B cell (primary cell): ENCODE data around the gene IQCK. TPM values are rescaled to one million over a fixed set of nuclear protein-coding genes. Genes with fewer than 3 reads are reported as not detected.

Source experiments
- ATAC-seq: fragments of 200-7000 bp; cut with Tn5 transposase; one replicate; pipeline ENCODE4 v1.10.0; 2021; ENCODE audit warnings: low read depth, mild to moderate bottlenecking, moderate number of reproducible peaks, moderate library complexity
- CTCF ChIA-PET: fragments of 350-600 bp; sonication (Branson Sonifier 250); formaldehyde crosslinking; loops from one replicate; lab custom pipeline; 2021; ENCODE audit warnings: antibody characterized with exemption, inconsistent platforms; lab: Charles Lee
- POLR2A ChIA-PET: fragments of 350-600 bp; sonication (Branson Sonifier 250); formaldehyde crosslinking; loops from one replicate; lab custom pipeline; 2021; ENCODE audit warnings: antibody characterized with exemption; lab: Charles Lee
- DNase-seq: peaks from one replicate; pipeline ENCODE4 v3.0.0; 2013
- H2AFZ ChIP-seq: 2 replicates; pipeline ENCODE4 v1.6.1; 2012; ENCODE audit warnings: mild to moderate bottlenecking, low read depth, low read length; ENCODE audit not compliant: insufficient read depth, poor library complexity, severe bottlenecking
- H3K27ac ChIP-seq, 2 donors: 1 replicate in 1 of 2; 2 replicates in 1 of 2; pipeline ENCODE4 v1.5.1; 2012 to 2013; ENCODE audit warnings: low read length in 2 of 2, mild to moderate bottlenecking in 2 of 2, moderate library complexity in 1 of 2
- H3K27me3 ChIP-seq, 4 experiments: fragments of 200-600 bp in 1 of 4; sonication (generic) in 1 of 4; replicated peaks in 1 of 4; 1 replicate in 2 of 4; 2 replicates in 2 of 4; pipeline versions ENCODE4 v1.6.1 to v1.7.0; 2013 to 2016; ENCODE audit warnings: low read length in 3 of 4, mild to moderate bottlenecking in 2 of 4, mixed read lengths in 1 of 4, moderate library complexity in 1 of 4; ENCODE audit not compliant: insufficient read depth in 4 of 4, control insufficient read depth in 3 of 4; ENCODE audit errors: control extremely low read depth in 1 of 4
- H3K36me3 ChIP-seq, 2 experiments: replicated peaks in 1 of 2; 1 replicate in 1 of 2; 2 replicates in 1 of 2; pipeline versions ENCODE4 v1.6.1 to v1.7.1; 2013; ENCODE audit warnings: low read length in 1 of 2; ENCODE audit not compliant: insufficient read depth in 2 of 2, control insufficient read depth in 1 of 2; ENCODE audit errors: control extremely low read depth in 1 of 2, extremely low read depth in 1 of 2
- H3K4me1 ChIP-seq, 2 donors: fragments of 200-600 bp in 1 of 2; sonication (generic) in 1 of 2; 1 replicate in 1 of 2; 2 replicates in 1 of 2; pipeline versions ENCODE4 v1.5.1 to v1.6.1; 2013 to 2017; ENCODE audit warnings: low read length in 2 of 2; ENCODE audit not compliant: control insufficient read depth in 2 of 2, insufficient read depth in 2 of 2
- H3K4me2 ChIP-seq: replicated peaks from 2 replicates; pipeline ENCODE3; 2012; ENCODE audit warnings: mild to moderate bottlenecking, low read depth, low read length; ENCODE audit not compliant: poor library complexity, severe bottlenecking
- H3K4me3 ChIP-seq, 5 experiments: fragments of 200-600 bp in 1 of 5; sonication (generic) in 1 of 5; 1 replicate in 3 of 5; 2 replicates in 2 of 5; pipeline versions ENCODE4 v1.5.1 to v1.7.0; 2011 to 2016; ENCODE audit warnings: low read length in 4 of 5, mild to moderate bottlenecking in 4 of 5, low read depth in 2 of 5, control low read depth in 1 of 5, moderate library complexity in 1 of 5; ENCODE audit not compliant: insufficient read depth in 1 of 5; ENCODE audit errors: control extremely low read depth in 1 of 5, extremely low read depth in 1 of 5
- H3K79me2 ChIP-seq: fragments of 200-600 bp; sonication (generic); one replicate; pipeline ENCODE4 v1.6.0; 2016; ENCODE audit warnings: low read length; ENCODE audit not compliant: control insufficient read depth, insufficient read depth
- H3K9ac ChIP-seq: fragments of 200-600 bp; sonication (generic); 2 replicates; pipeline ENCODE4 v1.6.1; 2017; ENCODE audit warnings: mild to moderate bottlenecking, low read length, moderate library complexity
- H3K9me3 ChIP-seq, 3 donors: one replicate each; pipeline versions ENCODE4 v1.6.1 to v1.7.1; 2013; ENCODE audit warnings: low read length in 2 of 3; ENCODE audit not compliant: control insufficient read depth in 2 of 3, insufficient read depth in 1 of 3; ENCODE audit errors: control extremely low read depth in 1 of 3
- H4K20me1 ChIP-seq: 2 replicates; pipeline ENCODE4 v1.6.0; 2012; ENCODE audit warnings: mild to moderate bottlenecking, low read length; ENCODE audit not compliant: insufficient read depth, control insufficient read depth, poor library complexity, severe bottlenecking
- H3K27ac Mint-ChIP-seq: one replicate; pipeline ENCODE4 v1.8.0; 2021; ENCODE audit warnings: mixed read lengths
- H3K27me3 Mint-ChIP-seq: one replicate; pipeline ENCODE4 v1.8.0; 2021; ENCODE audit warnings: mixed read lengths
- H3K4me1 Mint-ChIP-seq: one replicate; pipeline ENCODE4 v1.8.0; 2021; ENCODE audit warnings: mixed read lengths
- H3K4me3 Mint-ChIP-seq: one replicate; pipeline ENCODE4 v1.8.0; 2021; ENCODE audit warnings: mixed read lengths
- H3K9me3 Mint-ChIP-seq: one replicate; pipeline ENCODE4 v1.8.0; 2022; ENCODE audit warnings: mixed read lengths; ENCODE audit not compliant: insufficient read depth
- EZH2 ChIP-seq: IDR thresholded peaks from 2 replicates; pipeline ENCODE4 v1.6.1; 2012; ENCODE audit warnings: borderline replicate concordance, low read depth, mild to moderate bottlenecking, moderate library complexity, low read length; ENCODE audit not compliant: insufficient read depth, poor library complexity, severe bottlenecking
- WGBS: methylation state at CpG from one replicate; pipeline ENCODE4 v1.1.5; 2013; ENCODE audit warnings: missing lambda C conversion rate; ENCODE audit not compliant: insufficient coverage; 5-methylcytosine and 5-hydroxymethylcytosine counted together
- intact Hi-C: fragments of 100-400 bp; cut with micrococcal nuclease; formaldehyde crosslinking; loops from one replicate; pipeline ENCODE4 v1.10.0; 2022
- polyA plus RNA-seq: library from polyadenylated mRNA; depleted of rRNA; stranded (reverse); fragments of >200 nt; gene quantifications from 2 replicates; pipeline ENCODE4 v1.2.3, GENCODE V29; 2012
- total RNA-seq, 2 donors: library from RNA; stranded (reverse); fragments of 120-200 nt in 1 of 2; gene quantifications; 1 replicate in 1 of 2; 2 replicates in 1 of 2; pipeline versions ENCODE4 v1.2.3 to v1.2.4, GENCODE V29; 2013 to 2022
- TF ChIP-seq, protein P1 (sequence below): fragments of 200-600 bp; IDR thresholded peaks from one replicate; pipeline ENCODE4 v1.8.0; 2022; ENCODE audit warnings: antibody characterized with exemption, mild to moderate bottlenecking

The IQCK gene
- total and polyA plus RNA-seq, 2 donors (not counting 1 experiment from before 2014, with no cell fraction given), result 1.00 to 3.0 TPM

DNA sequence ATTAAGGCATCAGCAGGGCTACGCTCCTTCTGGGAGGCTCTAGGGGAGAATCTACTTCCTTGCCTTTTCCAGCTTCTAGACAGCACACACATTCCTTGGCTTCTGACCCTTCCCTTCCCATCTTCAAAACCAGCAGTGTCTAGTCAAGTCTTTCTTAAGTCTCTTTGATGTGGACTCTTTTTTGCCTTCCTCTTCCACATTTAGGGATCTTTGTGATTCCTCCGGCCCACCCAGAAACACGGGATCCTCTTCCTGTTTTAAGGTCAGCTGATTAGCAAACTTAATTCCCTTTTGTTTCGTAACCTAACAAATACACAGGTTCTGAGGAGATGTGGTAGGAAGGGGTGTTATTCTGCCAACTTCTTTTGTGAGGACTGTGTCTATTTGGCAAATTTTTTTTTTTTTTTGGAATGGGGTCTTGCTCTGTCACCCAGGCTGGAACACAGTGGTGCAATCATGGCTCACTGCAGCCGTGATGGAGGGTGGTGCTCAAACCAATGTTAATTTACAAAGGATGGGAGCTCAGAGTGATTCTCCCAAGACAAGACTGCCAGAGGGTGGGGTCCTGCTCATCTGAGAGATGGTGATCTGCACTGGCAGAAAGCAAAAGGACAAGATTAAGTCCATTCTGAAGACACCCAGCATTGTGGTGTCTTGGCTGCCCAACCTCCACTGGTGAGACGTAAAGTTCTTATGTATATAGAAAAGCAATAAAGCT is 14.7 kb upstream of the IQCK start:
- H3K27me3 Mint-ChIP-seq, result no peaks in the 10 kb centered on the region
- no peak overlapping the region for H3K9ac ChIP-seq
- no peak overlapping the region for H3K4me2 ChIP-seq
- H3K4me1 Mint-ChIP-seq, result no peaks in the 10 kb centered on the region
- POLR2A ChIA-PET, result no interaction called here
- H3K27me3 ChIP-seq, result no peaks in the 10 kb centered on the region
- ATAC-seq (no peak), DNase-seq (no peak)
- H3K79me2 ChIP-seq, result no peaks in the 10 kb centered on the region
- no peaks in the 10 kb centered on the region for H4K20me1 ChIP-seq
- no peaks in the 10 kb centered on the region for H3K4me1 ChIP-seq
- peaks cover 0 to 66% of the 10 kb centered on the region in 2 experiments for H3K36me3 ChIP-seq
- no peaks in the 10 kb centered on the region for H3K9me3 ChIP-seq
- H3K27ac Mint-ChIP-seq, result no peak overlapping the region
- 55% methylated on average over 1 of the region's 6 CpGs for WGBS
- intact Hi-C loops, result no loop called here
- H3K9me3 Mint-ChIP-seq, result no peaks in the 10 kb centered on the region
- H3K4me3 Mint-ChIP-seq, result no peak overlapping the region
- TF ChIP-seq EZH2, result no peak
- CTCF ChIA-PET, result no interaction called here
- H3K4me3 ChIP-seq, result no peak overlapping the region
- H2AFZ ChIP-seq, result no peak overlapping the region
- no peak overlapping the region for H3K27ac ChIP-seq

DNA sequence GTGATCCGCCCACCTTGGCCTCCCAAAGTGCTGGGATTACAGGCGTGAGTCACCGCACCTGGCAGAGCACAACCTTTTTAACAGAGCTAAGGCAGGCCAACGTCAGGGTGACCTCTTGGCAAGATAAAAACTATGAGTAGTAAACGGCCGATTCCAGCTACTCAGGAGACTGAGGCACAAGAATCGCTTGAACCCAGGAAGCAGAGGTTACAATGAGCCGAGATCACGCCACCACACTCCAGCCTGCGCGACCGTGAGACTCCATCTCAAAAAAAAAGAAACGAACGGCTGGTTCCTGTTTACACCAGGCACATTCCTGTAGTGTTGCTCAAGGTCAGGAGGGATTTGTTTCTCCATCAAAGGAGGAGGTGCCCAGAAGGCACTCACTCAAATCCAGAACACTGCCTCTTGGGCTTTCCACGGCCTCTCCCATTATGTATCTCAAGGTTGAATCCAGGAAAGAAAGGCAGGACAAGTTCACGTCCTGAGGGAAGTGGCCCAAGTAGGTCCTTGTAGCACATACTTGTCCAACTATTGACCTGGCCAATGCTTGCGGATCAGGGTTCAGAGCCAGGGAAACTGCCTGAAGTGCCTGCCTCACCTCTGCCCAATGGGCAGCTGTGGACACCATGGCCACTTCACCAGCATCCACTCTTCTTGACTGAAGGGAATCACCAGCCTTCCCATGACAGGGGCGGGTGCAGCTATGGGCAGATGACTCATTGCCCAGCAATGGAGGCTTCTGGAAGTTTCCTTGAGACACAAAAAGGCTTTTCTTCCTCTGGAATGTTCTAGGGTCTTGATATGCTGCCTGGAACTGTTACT is 13.5 kb upstream of the IQCK start:
- no peaks in the 10 kb centered on the region for H3K27me3 Mint-ChIP-seq
- Histone ChIP-seq H3K9me3 (no peaks in the 10 kb centered on the region), H3K27me3 (no peaks in the 10 kb centered on the region), H3K79me2 (no peaks in the 10 kb centered on the region), H2AFZ (no peak overlapping the region), H3K36me3 (peaks cover 0 to 64% of the 10 kb centered on the region in 2 experiments), H4K20me1 (no peaks in the 10 kb centered on the region), H3K4me2 (no peak overlapping the region), H3K9ac (no peak overlapping the region), H3K4me3 (no peak overlapping the region), H3K4me1 (no peaks in the 10 kb centered on the region), H3K27ac (no peak overlapping the region)
- ChIA-PET CTCF (no interaction called here), POLR2A (no interaction called here)
- no peak overlapping the region for H3K4me3 Mint-ChIP-seq
- intact Hi-C loops, result no loop called here
- 97% methylated on average over 13 of the region's 18 CpGs for WGBS
- H3K27ac Mint-ChIP-seq, result peak overlapping the region; percentile 37
- no peak for ATAC-seq
- no peaks in the 10 kb centered on the region for H3K4me1 Mint-ChIP-seq
- no peak for DNase-seq
- no peak for TF ChIP-seq EZH2
- TF ChIP-seq, protein P1, sequence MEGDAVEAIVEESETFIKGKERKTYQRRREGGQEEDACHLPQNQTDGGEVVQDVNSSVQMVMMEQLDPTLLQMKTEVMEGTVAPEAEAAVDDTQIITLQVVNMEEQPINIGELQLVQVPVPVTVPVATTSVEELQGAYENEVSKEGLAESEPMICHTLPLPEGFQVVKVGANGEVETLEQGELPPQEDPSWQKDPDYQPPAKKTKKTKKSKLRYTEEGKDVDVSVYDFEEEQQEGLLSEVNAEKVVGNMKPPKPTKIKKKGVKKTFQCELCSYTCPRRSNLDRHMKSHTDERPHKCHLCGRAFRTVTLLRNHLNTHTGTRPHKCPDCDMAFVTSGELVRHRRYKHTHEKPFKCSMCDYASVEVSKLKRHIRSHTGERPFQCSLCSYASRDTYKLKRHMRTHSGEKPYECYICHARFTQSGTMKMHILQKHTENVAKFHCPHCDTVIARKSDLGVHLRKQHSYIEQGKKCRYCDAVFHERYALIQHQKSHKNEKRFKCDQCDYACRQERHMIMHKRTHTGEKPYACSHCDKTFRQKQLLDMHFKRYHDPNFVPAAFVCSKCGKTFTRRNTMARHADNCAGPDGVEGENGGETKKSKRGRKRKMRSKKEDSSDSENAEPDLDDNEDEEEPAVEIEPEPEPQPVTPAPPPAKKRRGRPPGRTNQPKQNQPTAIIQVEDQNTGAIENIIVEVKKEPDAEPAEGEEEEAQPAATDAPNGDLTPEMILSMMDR, result no peak
- H3K9me3 Mint-ChIP-seq, result no peaks in the 10 kb centered on the region
